Ovary (tissue), 9 donors: ENCODE measurements around the gene PNMT. TPM values are rescaled to one million over a fixed set of nuclear protein-coding genes. Genes with fewer than 3 reads are reported as not detected.

Source experiments
- DNase-seq, 5 donors: peaks; one replicate each; pipeline ENCODE4 v3.0.0-alpha.2; 2019 to 2020
- H3K27ac ChIP-seq, 2 donors: fragments of 200-600 bp; one replicate each; pipeline versions ENCODE4 v1.5.1 to v1.8.0; 2019 to 2022
- H3K27me3 ChIP-seq: fragments of 200-600 bp; one replicate; pipeline ENCODE4 v1.8.0; 2022
- H3K36me3 ChIP-seq: fragments of 200-600 bp; sonication (generic); one replicate; pipeline ENCODE4 v1.5.1; 2019
- H3K4me1 ChIP-seq: one replicate; pipeline ENCODE4 v1.8.1; 2013; ENCODE audit warnings: mild to moderate bottlenecking, moderate library complexity; ENCODE audit not compliant: insufficient read depth
- H3K4me3 ChIP-seq: fragments of 200-600 bp; sonication (generic); one replicate; pipeline ENCODE4 v1.5.1; 2017
- H3K9me3 ChIP-seq, 2 donors: fragments of 200-600 bp in 1 of 2; sonication (generic) in 1 of 2; one replicate each; pipeline versions ENCODE4 v1.5.1 to v1.8.1; 2013 to 2019; ENCODE audit warnings: mild to moderate bottlenecking in 1 of 2, moderate library complexity in 1 of 2
- EP300 ChIP-seq: sonication (generic); formaldehyde crosslinking; IDR thresholded peaks from one replicate; pipeline ENCODE4 v1.6.1; 2017; ENCODE audit warnings: antibody characterized with exemption
- POLR2A ChIP-seq: fragments of 450-650 bp; IDR thresholded peaks from one replicate; pipeline ENCODE4 v1.6.1; 2017; ENCODE audit warnings: antibody characterized with exemption, mild to moderate bottlenecking, moderate library complexity
- WGBS, 3 donors: extraction: QIAGEN DNeasy Blood & Tissue Kit in 1 of 3; methylation state at CpG; one replicate each; pipeline versions ENCODE4 v1.1.5 to v1.1.7; 2013 to 2017; 5-methylcytosine and 5-hydroxymethylcytosine counted together
- intact Hi-C, 4 donors: fragments of 100-400 bp; cut with DNase I; formaldehyde crosslinking; loops; one replicate each; pipeline versions ENCODE4 v1.11.0 to v1.15.1; 2022 to 2023
- polyA plus RNA-seq, 2 donors: library from polyadenylated mRNA; stranded (reverse); fragments of 200-250 nt in 1 of 2; fragments of 350-450 nt in 1 of 2; fragmentation: Illumina TruSeq in 1 of 2; extraction: RNeasy Lipid Tissue Mini Kit (QIAGEN cat#74804) in 1 of 2; gene quantifications; one replicate each; pipeline ENCODE4 v1.2.3, GENCODE V29; 2013 to 2014
- total RNA-seq, 7 donors: library from RNA; depleted of rRNA in 2 of 7; stranded (reverse); fragments of >200 nt in 2 of 7; fragmentation: NEBNext Ultra II Directional in 3 of 7; extraction: Animal tissue kit (Norgen Biotek cat#: 25700) in 3 of 7; gene quantifications; one replicate each; pipeline versions ENCODE4 v1.1.0 to v1.2.4, GENCODE V29; 2016 to 2023
- TF ChIP-seq, protein P1 (sequence below), 3 donors: fragments of 450-650 bp in 2 of 3; fragments of 200-600 bp in 1 of 3; IDR thresholded peaks; one replicate each; pipeline versions ENCODE4 v1.5.1 to v1.8.0; 2016 to 2022; ENCODE audit warnings: antibody characterized with exemption in 3 of 3, mild to moderate bottlenecking in 1 of 3
- donor health status: DM: no; HTN: no; CAD: no; lungs with moderate emphysema.
- donor health status: DM: no; HTN: no; CAD: no.
- donor health status: Bipolar disorder and iron deficiency.
- donor health status: DM: yes; HTN: yes; CAD: no.
- donor health status: DM: no; HTN: no; CAD: no.
- donor health status: DM: yes; HTN: yes; CAD: no.

PNMT gene
- total and polyA plus RNA-seq, 9 donors, result 0.60 to 5.1 (median 1.3) TPM; not detected in 2

DNA sequence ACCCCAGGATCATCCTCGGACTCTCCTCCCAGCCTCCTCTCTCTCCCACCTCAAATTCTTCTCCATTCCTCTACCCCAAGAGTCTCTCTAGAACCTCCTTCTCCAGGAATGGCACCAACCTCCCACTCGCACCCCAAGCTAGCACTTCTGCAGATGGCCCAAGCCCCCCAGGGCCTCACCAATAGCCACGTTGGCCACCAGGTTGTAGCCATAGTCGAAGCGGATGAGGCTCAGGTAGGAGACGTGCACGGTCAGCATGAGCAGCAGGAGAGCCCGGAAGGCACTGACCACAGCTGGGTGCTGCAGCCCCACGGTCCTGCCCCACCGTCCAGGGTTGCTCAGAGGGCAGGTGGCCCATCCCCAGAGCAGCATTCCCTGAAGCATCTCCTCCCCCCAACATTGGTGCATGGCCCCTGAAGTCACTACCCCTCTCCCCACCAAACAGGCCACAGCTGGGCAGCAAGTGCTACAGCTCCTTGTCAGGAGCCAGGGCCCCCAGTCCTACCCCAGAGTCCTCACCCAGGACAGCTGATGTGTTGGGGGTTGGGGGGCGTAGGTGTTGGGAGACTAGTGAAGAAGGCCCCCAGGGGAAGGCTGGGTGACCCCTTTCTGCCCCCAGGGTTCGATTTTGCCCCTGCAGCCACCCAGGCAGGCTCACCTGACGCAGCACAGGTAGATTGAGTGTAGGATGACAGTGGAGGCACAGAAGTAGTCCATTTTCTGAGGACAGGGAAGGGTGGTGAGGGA lies 5.3 kb downstream of the PNMT start:
- H3K4me3 ChIP-seq, result no peak overlapping the region
- no peaks in the 10 kb centered on the region for H3K9me3 ChIP-seq
- no peaks in the 10 kb centered on the region for H3K36me3 ChIP-seq
- intact Hi-C loops, result loop anchor here in 1 of 4 donors (5.0 kb wide), 1 partner anchor 51 kb away; no protein-coding TSS in a partner anchor
- TF ChIP-seq, protein P1, sequence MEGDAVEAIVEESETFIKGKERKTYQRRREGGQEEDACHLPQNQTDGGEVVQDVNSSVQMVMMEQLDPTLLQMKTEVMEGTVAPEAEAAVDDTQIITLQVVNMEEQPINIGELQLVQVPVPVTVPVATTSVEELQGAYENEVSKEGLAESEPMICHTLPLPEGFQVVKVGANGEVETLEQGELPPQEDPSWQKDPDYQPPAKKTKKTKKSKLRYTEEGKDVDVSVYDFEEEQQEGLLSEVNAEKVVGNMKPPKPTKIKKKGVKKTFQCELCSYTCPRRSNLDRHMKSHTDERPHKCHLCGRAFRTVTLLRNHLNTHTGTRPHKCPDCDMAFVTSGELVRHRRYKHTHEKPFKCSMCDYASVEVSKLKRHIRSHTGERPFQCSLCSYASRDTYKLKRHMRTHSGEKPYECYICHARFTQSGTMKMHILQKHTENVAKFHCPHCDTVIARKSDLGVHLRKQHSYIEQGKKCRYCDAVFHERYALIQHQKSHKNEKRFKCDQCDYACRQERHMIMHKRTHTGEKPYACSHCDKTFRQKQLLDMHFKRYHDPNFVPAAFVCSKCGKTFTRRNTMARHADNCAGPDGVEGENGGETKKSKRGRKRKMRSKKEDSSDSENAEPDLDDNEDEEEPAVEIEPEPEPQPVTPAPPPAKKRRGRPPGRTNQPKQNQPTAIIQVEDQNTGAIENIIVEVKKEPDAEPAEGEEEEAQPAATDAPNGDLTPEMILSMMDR (IDR thresholded peaks at IDR 0.05), result no peak
- WGBS, 3 donors, result 68 to 76% (median 69%) methylated on average over 13 of the region's 13 CpGs
- H3K27ac ChIP-seq, result no peak overlapping the region
- H3K4me1 ChIP-seq, result no peaks in the 10 kb centered on the region
- peak in 1 of 5 donors; percentile 25 for DNase-seq
- H3K27me3 ChIP-seq, result no peaks in the 10 kb centered on the region

DNA sequence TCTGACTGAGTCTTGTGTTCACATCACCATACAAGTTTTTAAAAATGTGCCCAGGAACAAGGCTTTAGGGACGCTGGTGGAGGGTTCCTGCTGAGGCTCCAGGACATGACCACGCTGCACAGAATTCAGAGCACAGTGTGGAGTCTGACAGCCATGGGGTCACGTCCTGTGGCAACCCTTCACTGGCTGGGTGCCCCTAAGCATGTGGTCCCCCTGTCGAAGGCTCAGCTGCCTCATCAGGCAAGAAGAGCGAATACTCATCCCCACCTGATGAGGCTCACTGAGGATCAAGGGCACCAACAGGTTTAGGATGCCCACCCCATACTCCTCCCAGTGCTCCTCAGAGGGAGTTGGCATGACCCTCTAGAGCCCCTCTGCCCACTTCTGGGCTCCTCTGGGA lies 5.9 kb downstream of the PNMT start:
- no peak for DNase-seq
- H3K27me3 ChIP-seq, result no peaks in the 10 kb centered on the region
- no peaks in the 10 kb centered on the region for H3K4me1 ChIP-seq
- H3K27ac ChIP-seq, result no peak overlapping the region
- intact Hi-C loops, result loop anchor here in 1 of 4 donors (5.0 kb wide), 1 partner anchor 52 kb away; no protein-coding TSS in a partner anchor
- H3K9me3 ChIP-seq, result no peaks in the 10 kb centered on the region
- TF ChIP-seq EP300, result no peak
- no peak for TF ChIP-seq POLR2A
- TF ChIP-seq, protein P1 (IDR thresholded peaks at IDR 0.05), result no peak
- H3K36me3 ChIP-seq, result no peaks in the 10 kb centered on the region
- WGBS, 3 donors, result 77 to 78% (median 77%) methylated on average over 5 of the region's 5 CpGs
- H3K4me3 ChIP-seq, result no peak overlapping the region

DNA sequence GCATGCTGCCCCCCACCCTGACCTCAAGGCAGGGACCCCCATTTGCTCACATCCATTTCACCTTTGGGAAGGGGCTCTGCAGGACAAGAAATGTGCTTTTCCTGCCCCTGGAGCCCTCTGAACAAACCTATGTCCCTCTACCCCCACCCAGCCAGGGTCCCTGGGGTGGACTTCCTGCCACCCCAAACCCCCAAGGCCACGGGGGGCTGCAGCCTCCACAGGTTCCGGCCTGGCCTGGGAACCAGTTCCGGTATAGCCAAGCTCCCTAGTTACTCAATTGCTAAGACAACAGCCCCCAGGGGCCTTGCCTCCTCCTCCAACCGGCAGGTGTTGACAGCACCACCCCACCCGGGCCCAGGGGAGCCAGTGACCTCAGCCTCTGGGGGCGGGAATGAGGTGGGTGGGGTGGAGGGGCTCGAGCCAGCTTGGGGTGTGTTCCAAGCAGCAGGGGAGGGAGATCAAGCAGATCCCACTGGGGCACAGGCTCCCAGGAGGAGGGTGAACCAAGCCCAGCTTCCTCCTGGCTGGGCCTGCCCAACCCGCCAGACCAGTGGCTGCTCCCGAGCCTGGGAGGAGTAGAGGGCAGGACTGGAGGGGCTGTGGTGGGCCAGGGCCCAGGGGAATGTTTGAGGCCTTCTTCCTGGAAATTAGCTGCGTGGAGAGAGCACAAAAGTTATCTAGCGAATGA lies 6.6 kb downstream of the PNMT start:
- Histone ChIP-seq H3K27ac (no peak overlapping the region), H3K4me1 (no peaks in the 10 kb centered on the region), H3K4me3 (no peak overlapping the region), H3K9me3 (no peaks in the 10 kb centered on the region), H3K27me3 (no peaks in the 10 kb centered on the region), H3K36me3 (no peaks in the 10 kb centered on the region)
- DNase-seq, result peak in 1 of 5 donors; percentile 31
- intact Hi-C loops, result loop anchor here in 1 of 4 donors (5.0 kb wide), 1 partner anchor 53 kb away; no protein-coding TSS in a partner anchor
- TF ChIP-seq POLR2A (no peak), EP300 (no peak)
- TF ChIP-seq, protein P1 (IDR thresholded peaks at IDR 0.05), result no peak
- WGBS, 3 donors, result 40 to 45% (median 41%) methylated on average over 11 of the region's 11 CpGs

DNA sequence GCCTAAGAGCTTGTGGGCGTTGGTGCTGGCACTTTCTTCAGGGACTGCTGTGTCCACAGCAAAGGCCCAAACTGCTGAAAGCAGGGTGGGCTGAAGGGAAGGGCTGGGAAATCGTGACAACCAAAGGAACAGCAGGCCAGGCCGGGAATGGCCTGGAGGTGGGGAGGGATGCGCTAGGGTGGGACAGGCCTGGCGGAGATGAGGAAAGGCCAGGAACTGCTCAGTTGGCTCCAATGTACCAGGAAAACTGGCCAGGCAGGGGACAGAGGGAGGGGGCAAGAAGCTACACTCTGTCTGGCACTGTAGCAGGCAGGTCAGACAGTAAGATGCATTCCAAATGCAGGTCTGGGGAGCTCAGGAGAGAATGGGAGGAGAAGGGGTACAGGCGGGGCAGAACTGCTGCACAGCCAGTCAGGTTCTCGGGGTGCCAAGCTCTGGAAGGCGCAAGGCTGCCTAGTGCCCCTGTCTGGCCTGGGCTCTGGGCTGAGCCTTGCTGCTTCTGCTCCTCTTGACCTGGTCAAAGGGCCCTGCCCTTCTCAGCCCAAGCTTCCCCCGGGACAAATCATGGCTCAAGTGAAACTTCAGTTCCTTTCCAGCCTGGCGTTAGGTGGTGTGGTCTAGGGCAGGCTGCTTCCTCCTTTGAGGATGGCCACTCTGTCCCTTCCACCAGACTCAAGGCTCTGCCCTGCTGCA lies 7.3 kb downstream of the PNMT start:
- Histone ChIP-seq H3K36me3 (no peaks in the 10 kb centered on the region), H3K27ac (no peak overlapping the region), H3K4me3 (no peak overlapping the region), H3K9me3 (no peaks in the 10 kb centered on the region), H3K27me3 (no peaks in the 10 kb centered on the region), H3K4me1 (no peaks in the 10 kb centered on the region)
- 77 to 83% (median 78%) methylated on average over 10 of the region's 10 CpGs for WGBS, 3 donors
- intact Hi-C loops, result no loop called here
- DNase-seq, result no peak
- TF ChIP-seq POLR2A, result no peak
- TF ChIP-seq EP300, result no peak
- TF ChIP-seq, protein P1 (IDR thresholded peaks at IDR 0.05), result no peak
